ENCODE measurements around the gene EPHA6.

The EPHA6 gene

DNA sequence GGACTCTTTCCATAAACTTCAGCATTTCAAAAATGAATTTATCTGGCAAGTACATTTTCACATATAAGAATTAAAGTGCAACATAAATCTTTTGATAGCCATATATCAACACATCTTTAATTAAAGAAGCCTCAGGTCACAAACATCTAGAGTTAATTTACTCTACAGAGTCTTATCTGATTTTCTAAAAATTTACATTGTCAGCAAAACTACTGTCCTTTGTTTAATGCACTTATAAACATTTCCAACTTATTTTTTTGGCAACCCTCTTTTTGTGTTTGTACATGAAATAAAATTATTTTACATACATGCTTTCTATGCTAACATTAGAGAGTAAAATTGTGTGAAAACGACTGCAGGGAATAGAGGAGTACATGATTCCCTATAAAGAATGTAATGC lies 533.4 kb downstream of the EPHA6 start:
- TF ChIP-seq, protein P1, sequence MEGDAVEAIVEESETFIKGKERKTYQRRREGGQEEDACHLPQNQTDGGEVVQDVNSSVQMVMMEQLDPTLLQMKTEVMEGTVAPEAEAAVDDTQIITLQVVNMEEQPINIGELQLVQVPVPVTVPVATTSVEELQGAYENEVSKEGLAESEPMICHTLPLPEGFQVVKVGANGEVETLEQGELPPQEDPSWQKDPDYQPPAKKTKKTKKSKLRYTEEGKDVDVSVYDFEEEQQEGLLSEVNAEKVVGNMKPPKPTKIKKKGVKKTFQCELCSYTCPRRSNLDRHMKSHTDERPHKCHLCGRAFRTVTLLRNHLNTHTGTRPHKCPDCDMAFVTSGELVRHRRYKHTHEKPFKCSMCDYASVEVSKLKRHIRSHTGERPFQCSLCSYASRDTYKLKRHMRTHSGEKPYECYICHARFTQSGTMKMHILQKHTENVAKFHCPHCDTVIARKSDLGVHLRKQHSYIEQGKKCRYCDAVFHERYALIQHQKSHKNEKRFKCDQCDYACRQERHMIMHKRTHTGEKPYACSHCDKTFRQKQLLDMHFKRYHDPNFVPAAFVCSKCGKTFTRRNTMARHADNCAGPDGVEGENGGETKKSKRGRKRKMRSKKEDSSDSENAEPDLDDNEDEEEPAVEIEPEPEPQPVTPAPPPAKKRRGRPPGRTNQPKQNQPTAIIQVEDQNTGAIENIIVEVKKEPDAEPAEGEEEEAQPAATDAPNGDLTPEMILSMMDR (IDR thresholded peaks at IDR 0.05; ENCODE audit: insufficient read depth, low read depth, low read length, missing control alignments), result no peak
- no peak for DNase-seq (ENCODE audit: low read depth)
- H3K4me3 ChIP-seq (ENCODE audit: low read length), result no peak overlapping the region

DNA sequence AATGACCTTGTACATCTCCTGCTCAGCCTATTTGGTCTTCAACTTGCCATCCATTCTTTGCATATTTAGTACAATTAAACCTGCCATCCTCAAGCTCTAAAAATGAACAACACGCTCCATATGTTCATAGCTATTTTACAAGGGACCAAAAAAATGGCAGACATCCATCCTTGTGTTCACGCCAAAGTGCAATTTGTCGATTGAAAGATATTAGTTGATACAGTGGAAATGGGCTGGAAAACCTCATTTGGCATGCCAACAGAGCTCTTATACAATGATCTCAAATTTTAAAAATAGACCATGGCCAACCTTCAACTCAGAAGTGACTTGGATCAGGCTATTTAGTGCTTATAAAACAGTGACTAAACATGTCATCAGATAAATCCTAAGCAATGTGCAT lies 536.6 kb downstream of the EPHA6 start:
- no peak for DNase-seq (ENCODE audit: low read depth)
- H3K4me3 ChIP-seq (ENCODE audit: low read length), result no peak overlapping the region
- TF ChIP-seq, protein P1 (IDR thresholded peaks at IDR 0.05; ENCODE audit: insufficient read depth, low read depth, low read length, missing control alignments), result no peak

DNA sequence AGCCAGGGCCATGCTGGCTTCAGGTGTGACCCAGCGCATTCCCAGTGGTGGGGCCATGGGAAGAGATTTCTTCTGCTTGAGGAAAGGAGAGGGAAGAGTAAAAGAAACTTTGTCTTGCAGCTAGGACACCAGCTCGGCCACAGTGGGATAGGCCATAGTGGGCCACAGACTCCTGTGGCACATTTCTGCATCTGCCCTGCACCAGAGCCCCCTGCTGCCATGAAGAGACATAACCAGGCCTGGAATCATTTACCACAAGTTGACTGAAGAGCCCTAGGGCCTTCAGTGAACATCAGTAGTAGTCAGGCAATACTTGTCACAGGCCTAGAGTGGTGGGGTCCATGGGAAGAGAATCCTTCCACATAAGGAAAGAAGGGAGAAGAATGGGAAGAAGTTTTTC lies 538.8 kb downstream of the EPHA6 start:
- no peak for DNase-seq (ENCODE audit: low read depth)
- TF ChIP-seq, protein P1 (IDR thresholded peaks at IDR 0.05; ENCODE audit: insufficient read depth, low read depth, low read length, missing control alignments), result no peak
- no peak overlapping the region for H3K4me3 ChIP-seq (ENCODE audit: low read length)

DNA sequence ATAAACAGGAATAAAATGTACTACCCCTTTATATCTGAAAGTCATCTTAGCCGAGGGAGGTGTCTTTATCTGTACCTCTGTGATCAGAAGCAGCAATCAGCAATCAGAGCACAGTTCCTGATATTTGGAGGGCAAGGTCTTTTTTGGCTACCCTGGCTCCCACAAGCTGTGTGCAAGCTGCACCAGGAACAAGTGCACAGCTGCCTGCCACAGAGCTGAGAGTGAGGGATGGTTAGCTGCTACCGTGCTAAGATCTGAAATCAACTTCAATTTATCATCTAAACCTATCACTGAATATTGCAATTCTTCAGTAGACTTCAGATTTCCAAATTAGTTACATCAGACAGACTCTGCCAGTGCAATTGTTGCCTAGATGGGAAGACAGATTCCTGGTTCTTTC lies 545.6 kb downstream of the EPHA6 start:
- no peak for DNase-seq (ENCODE audit: low read depth)
- TF ChIP-seq, protein P1 (IDR thresholded peaks at IDR 0.05; ENCODE audit: insufficient read depth, low read depth, low read length, missing control alignments), result no peak
- no peak overlapping the region for H3K4me3 ChIP-seq (ENCODE audit: low read length)

DNA sequence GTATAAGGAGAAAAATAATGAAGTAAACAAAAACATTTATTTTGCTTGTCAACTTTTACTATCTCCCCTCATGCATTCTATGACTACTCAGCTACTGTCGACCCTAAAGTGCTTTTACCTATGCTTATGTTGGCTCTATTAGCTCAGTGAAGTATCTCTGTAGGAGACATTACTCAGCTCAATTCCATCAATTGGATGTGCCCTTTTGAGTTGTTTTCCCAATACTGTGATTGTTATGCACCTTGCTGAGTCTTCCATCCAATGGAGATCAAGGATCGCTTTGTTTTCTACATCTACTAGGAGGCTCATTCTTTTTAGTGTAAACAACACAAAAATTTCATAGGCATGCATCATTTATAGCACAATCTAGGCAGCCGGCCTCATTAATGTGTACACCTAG lies 546.4 kb downstream of the EPHA6 start:
- no peak for DNase-seq (ENCODE audit: low read depth)
- H3K4me3 ChIP-seq (ENCODE audit: low read length), result no peak overlapping the region
- TF ChIP-seq, protein P1 (IDR thresholded peaks at IDR 0.05; ENCODE audit: insufficient read depth, low read depth, low read length, missing control alignments), result no peak

DNA sequence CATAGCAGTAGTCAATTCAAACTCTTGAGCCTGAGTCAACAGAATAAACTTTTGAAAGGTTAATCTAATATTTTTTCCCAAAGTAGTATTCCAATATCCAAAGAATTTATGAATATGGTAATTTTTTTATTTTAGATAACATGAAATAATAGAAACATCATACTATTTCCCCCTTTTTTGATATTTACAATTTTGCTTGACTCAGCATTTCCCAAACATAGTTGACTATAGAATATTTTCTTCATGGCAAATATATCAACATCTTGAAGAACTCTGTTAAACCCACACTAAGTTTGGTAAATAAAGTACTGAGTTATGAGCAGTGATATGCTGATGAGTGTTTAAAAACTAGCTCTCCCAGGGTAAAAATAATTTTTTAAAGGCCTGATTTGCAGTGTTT lies 570.2 kb downstream of the EPHA6 start:
- no peak for DNase-seq (ENCODE audit: low read depth)
- TF ChIP-seq, protein P1 (IDR thresholded peaks at IDR 0.05; ENCODE audit: insufficient read depth, low read depth, low read length, missing control alignments), result no peak
- no peak overlapping the region for H3K4me3 ChIP-seq (ENCODE audit: low read length)

DNA sequence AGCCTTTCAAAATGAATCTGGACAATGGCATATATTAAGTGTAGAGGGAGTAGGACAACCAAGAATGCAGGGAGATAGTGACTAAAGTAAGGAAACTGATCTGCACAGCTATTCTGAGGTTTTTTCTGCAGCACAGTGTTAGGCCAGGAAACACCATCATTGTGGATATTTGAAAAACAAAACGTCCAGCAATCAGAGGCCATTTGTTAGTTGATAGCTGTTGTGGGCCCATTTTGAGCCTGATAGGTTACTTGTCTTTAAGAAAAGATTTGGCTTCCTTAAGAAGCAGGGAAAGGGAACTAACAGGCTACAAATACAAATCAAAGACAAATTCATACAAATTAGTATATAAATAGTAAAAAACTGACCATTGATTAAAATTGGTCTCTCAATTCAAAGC lies 574.4 kb downstream of the EPHA6 start:
- H3K4me3 ChIP-seq (ENCODE audit: low read length), result no peak overlapping the region
- DNase-seq (ENCODE audit: low read depth), result no peak
- TF ChIP-seq, protein P1 (IDR thresholded peaks at IDR 0.05; ENCODE audit: insufficient read depth, low read depth, low read length, missing control alignments), result no peak
